Adrenal gland (tissue), 5 donors: ENCODE data around the gene TXNDC2.

ENCODE experiments used
- POLR2A ChIP-seq, 2 donors: fragments of 450-650 bp; IDR thresholded peaks; one replicate each; pipeline ENCODE4 v1.6.1; 2017; ENCODE audit warnings: antibody characterized with exemption in 2 of 2, mild to moderate bottlenecking in 2 of 2, moderate library complexity in 1 of 2
- TF ChIP-seq, protein P1 (sequence below), 6 experiments: fragments of 450-650 bp in 4 of 6; fragments of 200-600 bp in 2 of 6; sonication (generic) in 1 of 6; IDR thresholded peaks; 1 replicate in 5 of 6; 2 replicates in 1 of 6; pipeline versions ENCODE4 v1.5.1 to v1.8.0; 2016 to 2021; ENCODE audit warnings: antibody characterized with exemption in 6 of 6, mild to moderate bottlenecking in 2 of 6, moderate library complexity in 1 of 6
- donor health status: DM: no; HTN: no; CAD: no.

GRCh38 chr18:9901377-9901776 lies 15.6 kb downstream of the TXNDC2 start:
- TF ChIP-seq, protein P1, sequence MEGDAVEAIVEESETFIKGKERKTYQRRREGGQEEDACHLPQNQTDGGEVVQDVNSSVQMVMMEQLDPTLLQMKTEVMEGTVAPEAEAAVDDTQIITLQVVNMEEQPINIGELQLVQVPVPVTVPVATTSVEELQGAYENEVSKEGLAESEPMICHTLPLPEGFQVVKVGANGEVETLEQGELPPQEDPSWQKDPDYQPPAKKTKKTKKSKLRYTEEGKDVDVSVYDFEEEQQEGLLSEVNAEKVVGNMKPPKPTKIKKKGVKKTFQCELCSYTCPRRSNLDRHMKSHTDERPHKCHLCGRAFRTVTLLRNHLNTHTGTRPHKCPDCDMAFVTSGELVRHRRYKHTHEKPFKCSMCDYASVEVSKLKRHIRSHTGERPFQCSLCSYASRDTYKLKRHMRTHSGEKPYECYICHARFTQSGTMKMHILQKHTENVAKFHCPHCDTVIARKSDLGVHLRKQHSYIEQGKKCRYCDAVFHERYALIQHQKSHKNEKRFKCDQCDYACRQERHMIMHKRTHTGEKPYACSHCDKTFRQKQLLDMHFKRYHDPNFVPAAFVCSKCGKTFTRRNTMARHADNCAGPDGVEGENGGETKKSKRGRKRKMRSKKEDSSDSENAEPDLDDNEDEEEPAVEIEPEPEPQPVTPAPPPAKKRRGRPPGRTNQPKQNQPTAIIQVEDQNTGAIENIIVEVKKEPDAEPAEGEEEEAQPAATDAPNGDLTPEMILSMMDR (IDR thresholded peaks at IDR 0.05), result no peak
- no peak for TF ChIP-seq POLR2A (IDR thresholded peaks at IDR 0.05)
